ENCODE measurements around the gene BPIFB2.
"Not testable (repeated sequence)": the region's sequence is repeated elsewhere in the genome, so short reads cannot be mapped to it uniquely, and the experiment has no call there.

Gene BPIFB2

GRCh38 chr20:32971703-32972161, 35.8 kb upstream of the BPIFB2 start:
- peak; percentile 33 for DNase-seq

- DNase-seq = peak; percentile 79
These were observed 35.1 kb upstream of the BPIFB2 start for GRCh38 chr20:32972181-32973076.

GRCh38 chr20:32973077-32973717, 34.3 kb upstream of the BPIFB2 start:
- no peak for DNase-seq

- not testable (repeated sequence) for DNase-seq
These were observed 33.1 kb upstream of the BPIFB2 start for GRCh38 chr20:32974204-32975064.

- DNase-seq = not testable (repeated sequence)
These were observed 32.4 kb upstream of the BPIFB2 start for GRCh38 chr20:32975121-32975520.

- DNase-seq = no peak
These were observed 31.5 kb upstream of the BPIFB2 start for GRCh38 chr20:32975698-32976674.

GRCh38 chr20:32976746-32977145, 30.8 kb upstream of the BPIFB2 start:
- no peak for DNase-seq

- DNase-seq = no peak
These were observed 30.1 kb upstream of the BPIFB2 start for GRCh38 chr20:32977281-32978008.

- no peak for DNase-seq
These were observed 29.5 kb upstream of the BPIFB2 start for GRCh38 chr20:32978009-32978335.

- DNase-seq = no peak
These were observed 28.1 kb upstream of the BPIFB2 start for GRCh38 chr20:32979201-32979998.

- DNase-seq = no peak
These were observed 27.2 kb upstream of the BPIFB2 start for GRCh38 chr20:32980131-32980941.

- DNase-seq = no peak
These were observed 26.5 kb upstream of the BPIFB2 start for GRCh38 chr20:32980990-32981389.

GRCh38 chr20:32982617-32983458, 24.7 kb upstream of the BPIFB2 start:
- no peak for DNase-seq

GRCh38 chr20:32983459-32984112, 23.9 kb upstream of the BPIFB2 start:
- no peak for DNase-seq

GRCh38 chr20:32984196-32984595, 23.3 kb upstream of the BPIFB2 start:
- no peak for DNase-seq

- no peak for DNase-seq
These were observed 22.7 kb upstream of the BPIFB2 start for GRCh38 chr20:32984631-32985354.

GRCh38 chr20:32985596-32985995, 21.9 kb upstream of the BPIFB2 start:
- DNase-seq = no peak

All from activated naive CD4-positive, alpha-beta T cell treated with Interleukin-2 at 50 U/mL for 16 hours (primary cell).